Pericardium fibroblast (primary cell): ENCODE data around the gene GIPC2. TPM values are rescaled to one million over a fixed set of nuclear protein-coding genes. Genes with fewer than 3 reads are reported as not detected.

Source experiments
- total RNA-seq: library from RNA; depleted of rRNA; stranded (reverse); fragments of >200 nt; gene quantifications from 2 replicates; pipeline ENCODE4 v1.2.3, GENCODE V29; 2015

GIPC2 gene, protein sequence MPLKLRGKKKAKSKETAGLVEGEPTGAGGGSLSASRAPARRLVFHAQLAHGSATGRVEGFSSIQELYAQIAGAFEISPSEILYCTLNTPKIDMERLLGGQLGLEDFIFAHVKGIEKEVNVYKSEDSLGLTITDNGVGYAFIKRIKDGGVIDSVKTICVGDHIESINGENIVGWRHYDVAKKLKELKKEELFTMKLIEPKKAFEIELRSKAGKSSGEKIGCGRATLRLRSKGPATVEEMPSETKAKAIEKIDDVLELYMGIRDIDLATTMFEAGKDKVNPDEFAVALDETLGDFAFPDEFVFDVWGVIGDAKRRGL
- total RNA-seq, result 0.17 and 0.23 TPM in 2 replicates

DNA sequence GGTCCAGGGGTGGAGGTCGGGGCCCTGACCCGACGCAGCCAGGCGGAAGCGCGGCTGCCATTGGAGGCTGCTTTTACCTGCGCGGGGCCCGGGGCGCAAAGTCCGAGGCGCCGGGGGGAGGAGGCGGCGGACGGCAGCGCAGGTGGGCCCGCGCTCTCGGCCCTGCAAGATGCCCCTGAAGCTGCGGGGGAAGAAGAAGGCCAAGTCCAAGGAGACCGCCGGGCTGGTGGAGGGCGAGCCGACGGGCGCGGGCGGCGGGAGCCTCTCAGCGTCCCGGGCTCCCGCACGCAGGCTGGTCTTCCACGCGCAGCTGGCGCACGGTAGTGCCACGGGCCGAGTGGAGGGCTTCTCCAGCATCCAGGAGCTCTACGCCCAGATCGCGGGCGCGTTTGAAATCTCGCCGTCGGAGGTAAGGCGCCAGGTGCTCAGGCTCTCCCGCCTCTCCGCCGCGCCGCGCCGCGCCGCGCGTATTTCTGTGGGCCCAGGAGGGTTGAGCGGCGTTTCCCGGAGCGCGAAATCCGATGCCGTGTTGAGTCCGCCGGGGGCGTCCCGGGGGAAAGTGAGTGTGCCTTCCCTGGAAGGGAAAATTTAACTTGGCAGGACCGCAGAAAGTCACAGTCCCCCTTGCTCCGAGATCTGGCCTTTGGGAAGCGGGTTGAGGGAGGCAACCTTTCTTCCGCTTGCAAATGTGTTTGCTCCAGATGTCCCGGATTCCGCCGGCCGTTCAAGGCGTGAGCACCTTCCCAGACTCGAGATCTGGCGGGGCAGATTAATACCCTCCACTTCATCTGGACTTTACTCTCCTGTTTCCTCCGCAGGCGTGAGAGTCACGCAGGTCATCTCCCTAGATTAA, at the start of gene GIPC2:
Gene GIPC2, plus strand, starts transcription at position 41 of the 853 bp plus-strand sequence. Its CDS starts 129 bp downstream, at position 170.

DNA sequence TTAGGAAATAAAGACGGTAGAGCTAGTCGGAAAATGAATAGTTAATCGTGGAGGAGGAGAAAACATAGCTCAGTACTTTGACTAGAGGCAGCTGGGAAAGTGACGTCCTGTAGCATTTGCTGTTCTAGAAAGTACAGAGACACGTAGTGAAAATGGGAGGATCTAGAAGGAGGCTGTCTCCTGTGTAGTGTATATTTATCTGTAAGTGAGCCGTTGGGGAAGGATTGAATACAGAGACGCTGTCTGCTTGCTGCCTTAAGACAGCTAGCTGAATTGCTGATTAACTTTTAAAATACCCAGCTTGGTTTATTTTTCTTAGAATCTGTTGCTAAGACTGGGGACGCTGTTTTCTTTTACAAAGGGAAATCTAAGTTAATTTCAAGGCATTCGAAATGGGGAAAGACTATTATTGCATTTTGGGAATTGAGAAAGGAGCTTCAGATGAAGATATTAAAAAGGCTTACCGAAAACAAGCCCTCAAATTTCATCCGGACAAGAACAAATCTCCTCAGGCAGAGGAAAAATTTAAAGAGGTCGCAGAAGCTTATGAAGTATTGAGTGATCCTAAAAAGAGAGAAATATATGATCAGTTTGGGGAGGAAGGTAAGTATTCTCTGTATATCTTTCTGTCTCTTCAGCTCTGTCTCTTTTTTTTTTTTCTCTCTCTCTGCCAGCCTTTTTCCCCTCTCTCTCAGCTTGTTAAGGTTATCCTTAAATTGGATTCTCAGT, 40.9 kb upstream of the GIPC2 start, which contains the start of gene DNAJB4:
Gene DNAJB4, plus strand, starts transcription at position 221 of the 729 bp plus-strand sequence. Its CDS starts 172 bp downstream, at position 393.

Other genes starting within 250 kb of the GIPC2 start
- gene NEXN, start 157.3 kb upstream of the GIPC2 start, total RNA-seq, result 27.7 and 46.0 TPM in 2 replicates
- gene FUBP1, start 66.9 kb upstream of the GIPC2 start, total RNA-seq, result 36.4 and 41.5 TPM in 2 replicates
- 54.0 and 60.0 TPM in 2 replicates for gene DNAJB4, start 41.0 kb upstream of the GIPC2 start, total RNA-seq